A549 (cell line): ENCODE results near the gene INPP5F. TPM values are rescaled to one million over a fixed set of nuclear protein-coding genes. Genes with fewer than 3 reads are reported as not detected.

Experiments used
- ATAC-seq, 2 experiments: fragments of 200-7000 bp in 1 of 2; fragments of >200 bp in 1 of 2; cut with Nextera tagmentation in 1 of 2; cut with Tn5 transposase in 1 of 2; 3 replicates each; pipeline versions ENCODE4 v1.8.0 to v1.9.1; 2018 to 2020; ENCODE audit warnings: mild to moderate bottlenecking in 1 of 2, moderate library complexity in 1 of 2
- CTCF ChIA-PET: fragments of 300-600 bp; sonication (Branson Sonifier 250); formaldehyde crosslinking; extraction: SDS; loops from one replicate; lab custom pipeline; 2021; ENCODE audit warnings: antibody characterized with exemption, inconsistent platforms; lab: Yijun Ruan, JAX
- POLR2A ChIA-PET: fragments of 350-600 bp; formaldehyde crosslinking; extraction: SDS; loops from one replicate; lab custom pipeline; 2021; ENCODE audit warnings: antibody characterized with exemption, inconsistent platforms; lab: Yijun Ruan, JAX
- DNase-seq, 2 experiments: peaks; one replicate each; pipeline versions ENCODE4 v3.0.0 to v3.0.0-alpha.2; 2011 to 2016; ENCODE audit warnings: low read depth in 1 of 2, low spot score in 1 of 2
- FAIRE-seq: peaks from 2 replicates; lab custom pipeline; 2011; peaks lifted over from hg19 to GRCh38; lab: Jason Lieb, UNC
- H3K27ac ChIP-seq, 2 experiments: fragments of >200 bp; sonication (Bioruptor Twin); formaldehyde crosslinking; 3 replicates each; pipeline ENCODE4 v1.5.1; 2016 to 2017
- H3K4me1 ChIP-seq: fragments of >200 bp; sonication (Bioruptor Twin); formaldehyde crosslinking; 3 replicates; pipeline ENCODE4 v1.6.1; 2016
- H3K4me2 ChIP-seq: fragments of >200 bp; sonication (Bioruptor Twin); formaldehyde crosslinking; 3 replicates; pipeline ENCODE4 v1.6.1; 2016
- H3K4me3 ChIP-seq: fragments of >200 bp; sonication (Bioruptor Twin); formaldehyde crosslinking; 3 replicates; pipeline ENCODE4 v1.5.1; 2016
- H3K9me3 ChIP-seq: fragments of >200 bp; sonication (Bioruptor Twin); formaldehyde crosslinking; 3 replicates; pipeline ENCODE4 v1.6.1; 2016
- CHD2 ChIP-seq: fragments of 150-350 bp; IDR thresholded peaks from 2 replicates; pipeline ENCODE4 v1.6.1; 2014; ENCODE audit warnings: low read length; ENCODE audit not compliant: partially characterized antibody
- CTCF ChIP-seq: fragments of >200 bp; sonication (Bioruptor Twin); formaldehyde crosslinking; IDR thresholded peaks from 3 replicates; pipeline ENCODE4 v1.5.1; 2016
- EHF ChIP-seq: fragments of 250-450 bp; sonication (Bioruptor Pico); IDR thresholded peaks from 2 replicates; pipeline ENCODE4 v1.5.0; 2020; ENCODE audit warnings: mild to moderate bottlenecking
- EHMT2 ChIP-seq: fragments of 200-600 bp; sonication (generic); IDR thresholded peaks from 2 replicates; pipeline ENCODE4 v1.6.1; 2016; ENCODE audit warnings: antibody characterized with exemption, low read depth, mild to moderate bottlenecking, moderate library complexity
- FOSB ChIP-seq: fragments of 250-450 bp; sonication (Bioruptor Pico); IDR thresholded peaks from 2 replicates; pipeline ENCODE4 v1.5.0; 2020; ENCODE audit warnings: mild to moderate bottlenecking, moderate library complexity
- HDAC2 ChIP-seq: fragments of 200-600 bp; sonication (generic); IDR thresholded peaks from 2 replicates; pipeline ENCODE4 v1.6.1; 2016
- HOXA7 ChIP-seq: fragments of 250-450 bp; sonication (Bioruptor Pico); IDR thresholded peaks from 2 replicates; pipeline ENCODE4 v1.5.0; 2020; ENCODE audit warnings: mild to moderate bottlenecking, moderate library complexity
- HOXB5 ChIP-seq: fragments of 250-450 bp; sonication (Bioruptor Pico); IDR thresholded peaks from 2 replicates; pipeline ENCODE4 v1.5.0; 2020; ENCODE audit warnings: mild to moderate bottlenecking, moderate library complexity
- JUN ChIP-seq, 2 experiments: fragments of >200 bp; sonication (Bioruptor Twin); formaldehyde crosslinking; IDR thresholded peaks; 2 replicates in 1 of 2; 3 replicates in 1 of 2; pipeline ENCODE4 v1.6.1; 2016 to 2017
- JUNB ChIP-seq: fragments of >200 bp; sonication (Bioruptor Twin); formaldehyde crosslinking; IDR thresholded peaks from 2 replicates; pipeline ENCODE4 v1.6.1; 2016
- KDM1A ChIP-seq: fragments of 200-600 bp; sonication (generic); IDR thresholded peaks from 2 replicates; pipeline ENCODE4 v1.6.1; 2016; ENCODE audit warnings: low read depth, mild to moderate bottlenecking
- MAX ChIP-seq: IDR thresholded peaks from 2 replicates; pipeline ENCODE4 v1.6.1; 2012
- MYC ChIP-seq: IDR thresholded peaks from 2 replicates; pipeline ENCODE4 v1.6.1; 2012; ENCODE audit warnings: mild to moderate bottlenecking, inconsistent platforms, low read length, improper control_type of control experiment, borderline replicate concordance
- NFE2L2 ChIP-seq: fragments of 150-350 bp; conservative IDR thresholded peaks from 2 replicates; pipeline ENCODE4 v1.6.1; 2014; ENCODE audit warnings: low read length
- NPAS2 ChIP-seq: fragments of 250-450 bp; sonication (Bioruptor Pico); IDR thresholded peaks from 2 replicates; pipeline ENCODE4 v1.8.0; 2022; ENCODE audit warnings: mild to moderate bottlenecking, moderate library complexity, borderline replicate concordance
- RCOR1 ChIP-seq: fragments of 150-350 bp; IDR thresholded peaks from 2 replicates; pipeline ENCODE4 v1.6.1; 2014; ENCODE audit warnings: antibody characterized with exemption, low read length, low read depth
- REST ChIP-seq: fragments of 200-600 bp; sonication (generic); IDR thresholded peaks from 2 replicates; pipeline ENCODE4 v1.6.1; 2016; ENCODE audit warnings: antibody characterized with exemption, mild to moderate bottlenecking, moderate library complexity
- SMC3 ChIP-seq: fragments of >200 bp; sonication (Bioruptor Twin); formaldehyde crosslinking; IDR thresholded peaks from 3 replicates; pipeline ENCODE4 v1.6.1; 2018; ENCODE audit warnings: inconsistent platforms
- USF2 ChIP-seq: fragments of 450-650 bp; IDR thresholded peaks from 2 replicates; pipeline ENCODE4 v1.6.1; 2014; ENCODE audit warnings: antibody characterized with exemption
- WGBS: methylation state at CpG from one replicate; pipeline ENCODE4 v1.1.6; 2017; ENCODE audit errors: missing lambda C conversion rate; 5-methylcytosine and 5-hydroxymethylcytosine counted together
- polyA minus RNA-seq: library from RNA; depleted of rRNA, polyadenylated mRNA; stranded (reverse); fragments of >200 nt; gene quantifications from 2 replicates; pipeline ENCODE4 v1.2.3, GENCODE V29; 2011; rRNA and poly(A)+ RNA removed
- polyA plus RNA-seq, 4 experiments: library from polyadenylated mRNA; depleted of rRNA in 3 of 4; stranded (reverse); fragments of >200 nt; fragmentation: RNase III in 1 of 4; extraction: RNeasy Plus Mini Kit Qiagen cat#74134 plus additional on column Dnase treatment in 1 of 4; gene quantifications; 2 replicates in 3 of 4; 3 replicates in 1 of 4; pipeline ENCODE4 v1.2.3, GENCODE V29; 2011 to 2017

Gene INPP5F
- 7.7 and 8.3 TPM in 2 replicates for polyA plus RNA-seq (2011; rRNA removed)
- 2.8 and 3.2 TPM in 2 replicates for polyA plus RNA-seq (2012; cell fraction: cytosol; rRNA removed)
- polyA plus RNA-seq (2012; cell fraction: nucleus; rRNA removed) = 2.4 and 4.2 TPM in 2 replicates
- polyA plus RNA-seq (2017; fragmentation: RNase III; extraction: RNeasy Plus Mini Kit Qiagen cat#74134 plus additional on column Dnase treatment) = 5.6 to 6.2 TPM (median 5.6 TPM) in 3 replicates
- 5.5 and 9.3 TPM in 2 replicates for polyA minus RNA-seq

GRCh38 chr10:119725828-119726675 lies at the start of gene INPP5F:
TSS of gene INPP5F (plus strand) at chr10:119726050. CDS start at chr10:119726263, 213 bp downstream.
- FAIRE-seq = no peak
- POLR2A ChIA-PET = interaction anchor here (0.5 to 1.7 kb wide), 19 partner anchors 9 to 180 kb away, joined by 3 to 17 read pairs (median 4); partner anchors contain the start of genes BAG3, SEC23IP and TIAL1

GRCh38 chr10:119677126-119677525 lies 48.7 kb upstream of the INPP5F start:
- DNase-seq (no peak), FAIRE-seq (no peak), ATAC-seq (no peak)
- WGBS = 85% methylated on average over 6 of the region's 6 CpGs
- Histone ChIP-seq H3K9me3 (no peaks in the 10 kb centered on the region), H3K4me2 (no peak overlapping the region), H3K27ac (peak overlapping the region in 1 of 2 experiments; percentile 48; a peak in 2 of 6 replicates)
- CTCF ChIA-PET = interaction anchor here (1.2 to 3.2 kb wide), 5 partner anchors 10 to 471 kb away, joined by 4 to 21 read pairs (median 5); partner anchors contain the start of gene BAG3
- TF ChIP-seq FOSB (CRISPR knock-in tag) = no peak
- TF ChIP-seq JUNB = no peak
- no peak for TF ChIP-seq NPAS2
- TF ChIP-seq NFE2L2 = no peak
- no peak for TF ChIP-seq HDAC2
- TF ChIP-seq HOXB5 (CRISPR knock-in tag) = no peak
- no peak for TF ChIP-seq EHF (CRISPR knock-in tag)
- no peak for TF ChIP-seq CHD2
- TF ChIP-seq RCOR1 = no peak
- TF ChIP-seq REST = no peak
- TF ChIP-seq KDM1A = no peak
- TF ChIP-seq HOXA7 = no peak
- no peak for TF ChIP-seq MAX
- TF ChIP-seq, all 56 proteins: peak for 0
- Histone ChIP-seq H3K4me1 (peaks cover 66% of the 10 kb centered on the region), H3K4me3 (no peak overlapping the region)
- POLR2A ChIA-PET = interaction anchor here (1.0 kb wide), 1 partner anchor 26 kb away, joined by 3 read pairs; the partner anchor contains the start of gene BAG3

More at GRCh38 chr10:119725828-119726675, at the start of gene INPP5F:
- WGBS = 3% methylated on average over 15 of the region's 95 CpGs
- H3K9me3 ChIP-seq = no peaks in the 10 kb centered on the region
- peak within 1 kb of the TSS; percentile 77 to 96 for H3K27ac ChIP-seq
- ATAC-seq (peak; percentile 90 to 96), DNase-seq (peak; percentile 96 to 98)
- peak within 1 kb of the TSS; percentile 94 for H3K4me2 ChIP-seq
- TF ChIP-seq SMC3 (peak; percentile 11; the same call in 1 of the 3 replicates), JUN (IDR thresholded peaks at IDR 0.05) (peak in 1 of 2 experiments; percentile 4; a peak in 2 of 5 replicates), USF2 (no peak), EHMT2 (no peak), CTCF (peak; percentile 24; the same call in 1 of the 3 replicates), MYC (0 out of 2 replicates have a peak, but pooled peaks have one; percentile 16)
- H3K4me1 ChIP-seq = peaks cover 13% of the 10 kb centered on the region; the same call in 2 of the 3 replicates
- H3K4me3 ChIP-seq = peak within 1 kb of the TSS; percentile 82
- CTCF ChIA-PET = interaction anchor here (0.7 to 3.9 kb wide), 18 partner anchors 9 to 156 kb away, joined by 3 to 18 read pairs (median 5); no protein-coding TSS in a partner anchor
